SW480 (cell line): ENCODE measurements around the gene ABRAXAS1.
"Not testable (repeated sequence)": the region's sequence is repeated elsewhere in the genome, so short reads cannot be mapped to it uniquely, and the experiment has no call there.

Experiments
- DNase-seq: peaks from one replicate; pipeline ENCODE4 v3.0.0-alpha.2; 2016; ENCODE audit warnings: low spot score

ABRAXAS1 gene

DNA sequence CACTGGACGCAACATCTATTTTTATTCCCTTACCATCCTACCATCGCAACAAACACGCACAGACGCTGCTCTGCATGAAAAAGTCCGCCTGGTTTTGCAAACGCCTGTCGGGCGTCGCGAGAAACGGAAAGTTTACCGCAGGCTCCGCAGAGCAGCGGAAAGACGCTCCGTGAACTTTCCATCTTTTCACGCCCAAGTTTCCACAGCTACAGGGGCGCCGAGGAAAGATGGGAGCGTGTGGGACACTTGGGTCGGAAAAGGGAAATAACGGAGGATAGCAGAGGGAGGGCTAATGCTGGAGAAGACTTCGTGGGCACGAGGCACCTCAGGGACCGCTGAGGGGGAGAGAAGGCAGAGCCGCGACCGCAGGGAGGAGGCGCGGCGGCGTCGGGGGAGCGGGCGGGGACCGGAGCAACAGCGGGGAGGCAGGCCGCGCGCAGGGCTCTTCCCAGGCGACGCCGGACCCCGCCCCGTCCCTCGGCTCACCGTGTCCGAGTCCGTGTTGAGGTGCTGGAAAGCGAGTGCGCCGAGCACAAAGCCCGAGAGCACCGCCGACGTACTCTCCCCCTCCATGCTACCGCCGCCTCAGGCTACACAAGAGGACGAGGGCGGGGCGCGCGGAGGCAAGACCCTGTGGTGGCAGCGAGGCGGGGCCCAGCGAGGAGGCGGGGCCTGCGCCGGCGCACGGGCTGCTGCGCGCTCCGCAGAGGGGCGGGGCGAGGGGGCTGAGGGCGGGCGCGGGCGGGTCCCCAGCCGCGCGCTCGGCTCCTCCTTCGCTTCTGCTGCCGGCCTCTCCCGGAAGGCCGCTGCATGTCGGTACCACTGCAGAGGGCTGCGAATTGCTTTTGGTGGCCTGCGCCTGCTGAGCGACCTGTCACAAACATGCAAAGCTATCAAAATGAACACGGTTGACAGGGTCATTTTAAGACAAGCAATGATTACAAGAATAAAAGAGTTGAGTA, at the start of gene ABRAXAS1:
ABRAXAS1 (minus strand) TSS at position 601 of the 962 bp plus-strand sequence; CDS start at position 573, 28 bp downstream.
- peak; percentile 88 for DNase-seq

- no peak for DNase-seq
Measured at GRCh38 chr4:83527671-83528070, 42.8 kb upstream of the ABRAXAS1 start.

GRCh38 chr4:83522239-83522638, 37.3 kb upstream of the ABRAXAS1 start:
- no peak for DNase-seq

- DNase-seq = no peak
Measured at GRCh38 chr4:83516042-83516772, 31.3 kb upstream of the ABRAXAS1 start.

DNA sequence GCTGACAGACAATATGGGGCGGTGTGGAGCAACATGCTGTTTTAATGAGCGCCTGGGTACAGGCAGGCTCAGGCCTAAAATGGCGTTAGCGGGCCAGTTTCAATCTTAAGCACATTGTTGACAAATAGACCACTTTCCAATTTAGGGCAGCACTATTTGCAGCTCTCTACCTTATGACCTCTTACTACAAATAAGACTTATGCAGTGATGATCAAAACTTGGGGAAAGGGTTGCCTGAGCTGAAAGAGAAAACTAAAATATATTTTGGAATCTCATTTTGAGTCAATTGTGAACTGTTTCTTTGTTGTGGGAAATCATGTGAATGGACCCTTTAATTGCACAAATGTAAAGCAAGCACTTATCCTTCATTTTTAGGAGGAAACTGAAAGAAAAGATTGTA, 25.5 kb upstream of the ABRAXAS1 start:
- no peak for DNase-seq

DNA sequence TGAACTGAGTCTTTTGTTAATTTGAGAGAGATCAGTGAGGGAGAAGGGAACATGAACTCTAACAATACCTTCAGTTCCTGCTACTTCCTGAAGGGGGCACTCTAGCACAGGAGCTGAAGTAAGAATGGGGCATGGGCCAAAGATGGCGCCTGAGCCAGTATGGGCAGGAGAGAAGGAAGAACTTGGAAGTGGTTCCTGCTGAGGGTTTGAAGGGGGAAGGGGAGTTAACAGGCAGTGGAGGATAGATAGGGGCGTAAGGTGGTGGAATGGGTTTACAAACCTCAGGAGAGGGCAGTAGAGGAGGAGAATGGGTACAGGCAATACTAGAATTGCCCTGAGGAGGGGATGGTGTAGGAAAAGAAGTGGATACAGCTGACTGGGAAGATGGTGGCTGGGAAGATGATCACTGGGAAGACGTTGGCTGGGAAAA, 24.3 kb upstream of the ABRAXAS1 start:
- peak; percentile 33 for DNase-seq

- no peak for DNase-seq
Measured at GRCh38 chr4:83504996-83505395, 20.1 kb upstream of the ABRAXAS1 start.

- no peak for DNase-seq
Measured at GRCh38 chr4:83504503-83504902, 19.6 kb upstream of the ABRAXAS1 start.

GRCh38 chr4:83503974-83504373, 19.1 kb upstream of the ABRAXAS1 start:
- DNase-seq = no peak

DNA sequence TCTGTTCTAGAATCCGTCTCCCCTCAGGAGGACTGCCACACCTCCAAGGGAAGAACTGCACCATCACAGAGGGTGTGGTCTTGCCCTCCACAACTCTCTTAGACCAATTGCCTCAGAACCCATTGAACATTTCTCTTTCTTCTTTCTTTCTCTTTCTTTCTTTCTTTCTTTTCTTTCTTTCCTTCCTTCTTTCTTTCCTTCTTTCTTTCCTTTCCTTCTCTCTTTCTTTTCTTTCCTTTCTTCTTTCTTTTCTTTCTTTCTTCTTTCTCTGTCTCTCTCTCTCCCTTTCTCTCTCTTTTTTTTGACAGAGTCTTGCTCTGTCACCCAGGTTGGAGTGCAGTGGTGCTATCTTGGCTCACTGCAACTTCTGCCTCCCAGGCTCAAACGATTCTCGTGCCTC, 16.8 kb upstream of the ABRAXAS1 start:
- DNase-seq = not testable (repeated sequence)

- no peak for DNase-seq
Measured at GRCh38 chr4:83498187-83498586, 13.3 kb upstream of the ABRAXAS1 start.

DNA sequence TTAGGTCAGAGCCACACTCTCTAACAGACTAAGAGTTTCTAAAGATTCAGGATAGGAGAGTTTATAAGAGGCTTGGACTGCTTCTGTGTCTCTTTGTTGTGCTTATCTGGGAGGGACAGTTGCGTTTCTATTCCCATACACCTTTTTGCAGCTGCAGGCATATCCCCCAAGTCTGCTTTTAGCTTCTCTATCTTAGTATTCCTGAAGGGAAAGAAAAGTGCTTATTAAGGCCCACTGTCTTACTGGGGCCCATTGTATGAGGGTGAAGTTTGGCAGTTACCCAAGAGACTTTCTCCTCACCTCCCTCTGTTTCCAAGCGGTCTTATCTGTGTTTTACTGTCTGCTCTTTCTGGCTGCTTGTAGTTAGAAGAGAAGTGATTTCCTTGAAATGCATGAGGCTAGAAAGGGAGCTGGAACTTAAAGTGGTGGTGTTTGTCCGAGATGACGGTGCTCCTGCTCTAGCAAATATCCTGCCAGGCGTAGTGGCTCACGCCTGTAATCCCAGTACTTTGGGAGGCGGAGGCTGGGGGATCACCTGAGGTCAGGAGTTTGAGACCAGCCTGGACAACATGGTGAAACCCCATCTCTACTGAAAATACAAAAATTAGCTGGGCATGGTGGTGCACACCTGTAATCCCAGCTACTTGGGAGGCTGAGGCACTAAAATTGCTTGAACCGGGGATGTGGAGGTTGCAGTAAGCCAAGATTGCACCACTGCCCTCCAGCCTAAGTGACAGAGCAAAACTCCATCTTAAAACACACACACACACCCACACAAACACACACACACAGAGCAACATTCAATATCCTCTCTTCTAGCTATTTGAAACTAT, 11.4 kb upstream of the ABRAXAS1 start:
- DNase-seq = not testable (repeated sequence)

- DNase-seq = peak; percentile 39
Measured at GRCh38 chr4:83490876-83491450, 6.1 kb upstream of the ABRAXAS1 start.

DNA sequence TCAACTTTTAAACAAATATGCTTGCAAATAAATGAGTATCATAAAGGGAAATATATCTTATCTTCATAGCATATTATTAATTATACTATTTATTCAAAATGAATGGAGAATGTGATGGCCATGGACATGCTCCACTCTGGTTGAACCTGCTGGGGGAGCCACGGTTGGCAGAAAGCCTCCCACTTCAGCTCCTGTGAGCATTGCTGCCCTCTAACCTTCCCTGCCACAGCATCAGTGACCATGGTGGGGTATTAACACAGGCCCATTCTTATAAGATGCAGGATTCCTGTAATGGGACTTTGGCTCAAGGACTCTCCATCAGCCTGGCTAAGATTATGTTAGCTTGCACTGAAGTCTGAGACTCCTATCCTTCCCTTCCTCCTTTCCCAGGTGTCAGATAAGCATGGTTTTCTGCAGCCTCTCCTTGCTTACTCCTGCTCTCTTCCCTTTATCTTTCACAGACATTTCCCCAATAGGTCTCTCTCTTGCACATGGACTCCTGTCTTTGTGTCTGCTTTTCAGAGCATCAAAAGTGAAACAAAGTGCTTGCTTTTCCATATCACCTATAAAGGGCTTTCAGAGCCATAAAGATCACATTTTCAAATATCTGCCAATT, 4.9 kb upstream of the ABRAXAS1 start:
- DNase-seq = no peak

GRCh38 chr4:83486457-83487129, 1.7 kb upstream of the ABRAXAS1 start:
- no peak for DNase-seq

DNA sequence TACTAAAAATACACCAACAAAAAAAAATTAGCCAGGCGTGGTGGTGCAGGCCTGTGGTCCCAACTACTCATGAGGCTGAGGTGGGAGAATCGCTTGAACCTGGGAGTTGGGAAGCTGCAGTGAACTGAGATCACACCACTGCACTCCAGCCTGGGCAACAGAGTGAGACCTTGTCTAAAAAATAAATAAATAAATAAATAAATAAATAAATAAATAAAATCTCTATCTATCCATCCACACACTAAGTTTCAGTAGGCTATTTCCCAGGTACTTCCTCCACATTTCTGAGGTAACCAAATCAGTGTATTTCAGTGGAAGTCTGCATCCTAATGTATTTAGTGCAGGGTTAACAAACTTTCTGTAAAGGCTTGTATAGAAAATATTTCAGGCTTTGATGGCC, 10.9 kb downstream of the ABRAXAS1 start:
- no peak for DNase-seq

DNA sequence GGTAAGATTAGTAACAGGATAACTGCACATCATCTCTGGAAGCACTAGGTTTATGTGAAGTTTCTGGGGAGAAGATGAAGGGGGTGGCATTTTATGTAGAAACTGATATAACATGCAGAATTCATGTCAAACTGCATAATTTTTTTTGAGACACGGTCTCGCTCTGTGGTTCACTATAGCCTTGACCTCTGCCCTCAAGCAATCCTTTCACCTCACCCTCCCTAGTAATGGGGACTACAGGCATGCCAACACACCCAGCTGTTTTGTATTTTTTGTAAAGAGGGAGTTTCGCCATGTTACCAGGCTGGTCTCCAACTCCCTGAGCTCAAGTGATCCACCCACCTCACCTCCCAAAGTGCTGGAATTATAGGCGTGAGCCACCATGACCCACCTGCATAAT, 11.5 kb downstream of the ABRAXAS1 start:
- no peak for DNase-seq

- DNase-seq = no peak
Measured at GRCh38 chr4:83456184-83456501, 28.8 kb downstream of the ABRAXAS1 start.

DNA sequence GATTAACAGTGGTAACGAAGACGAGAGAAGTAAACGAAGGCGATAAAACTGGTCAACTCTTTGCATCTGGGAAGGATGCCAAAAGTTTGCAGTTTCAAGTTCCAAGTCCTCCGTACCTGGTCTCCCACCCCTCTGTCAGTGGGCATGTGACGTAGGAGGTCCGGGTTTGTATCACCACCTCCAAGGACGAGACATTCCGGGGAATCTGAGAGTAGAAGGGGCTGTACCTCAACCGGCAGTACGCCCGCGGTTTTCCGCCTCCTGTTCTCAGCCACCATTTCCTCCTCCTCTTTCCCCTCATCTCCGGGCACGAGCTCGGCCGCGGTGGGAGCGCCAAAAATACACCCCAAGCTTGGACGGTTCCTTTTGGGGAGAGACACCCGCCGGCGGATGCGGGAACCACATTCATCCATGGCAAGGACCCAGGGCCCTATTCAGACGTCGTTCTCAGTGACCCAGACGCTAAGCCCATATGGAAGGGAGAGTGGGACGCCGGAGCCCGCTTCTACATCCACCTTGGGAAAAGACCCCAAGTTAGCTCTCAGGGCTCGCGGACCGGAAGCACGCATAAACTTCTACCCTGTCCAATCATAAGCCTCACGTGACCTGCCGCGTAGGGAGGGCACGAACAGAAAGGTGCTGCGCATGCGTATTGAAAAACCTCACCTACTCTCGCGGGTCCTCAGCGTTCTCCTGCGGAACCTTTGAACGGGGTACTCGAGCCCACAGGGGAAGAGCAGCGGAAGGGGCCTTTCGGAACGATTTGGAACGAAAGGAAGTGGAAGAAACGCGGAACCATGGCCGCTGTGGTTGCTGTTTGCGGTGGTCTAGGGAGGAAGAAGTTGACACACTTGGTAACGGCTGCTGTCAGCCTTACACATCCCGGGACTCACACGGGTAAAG, 29.4 kb downstream of the ABRAXAS1 start, which contains the start of the genes HELQ and MRPS18C:
HELQ (minus strand) TSS at position 543 of the 903 bp plus-strand sequence; CDS start at position 413, 130 bp downstream.
MRPS18C (plus strand) TSS at position 778 of the 903 bp plus-strand sequence; CDS start at position 798, 20 bp downstream.
- peak; percentile 96 for DNase-seq
